Measurements from ENCODE around the gene RASGRP3. TPM values are rescaled to one million over a fixed set of nuclear protein-coding genes. Genes with fewer than 3 reads are reported as not detected.

The RASGRP3 gene
- total RNA-seq, 1 experiment from 2014 or later = 0.59 TPM

GRCh38 chr2:33500177-33500576 lies 23.7 kb downstream of the RASGRP3 start:
- H3K9me2 ChIP-seq (ENCODE audit: insufficient read depth) = no peaks in the 10 kb centered on the region
- H3K9me3 ChIP-seq (ENCODE audit: control insufficient read depth in 1 of 2, insufficient read depth in 1 of 2, low read depth in 1 of 2, low read length in 2 of 2) = no peaks in the 10 kb centered on the region
- no peak for DNase-seq (ENCODE audit: low read depth, low spot score)
- RAD21 ChIA-PET (ENCODE audit: low non-redundant PET in 1 of 2, low total read pairs in 2 of 2, uncharacterized antibody in 2 of 2, unreplicated experiment in 2 of 2) = no interaction called here
- intact Hi-C loops (cut with micrococcal nuclease) = no loop called here
- no peak for ATAC-seq
- H2AFZ ChIP-seq (ENCODE audit: low read depth, low read length, poor library complexity, severe bottlenecking) = no peak overlapping the region
- no peak overlapping the region for H3K27ac ChIP-seq (ENCODE audit: low read depth, low read length)
- POLR2A ChIA-PET = no interaction called here
- H3K4me1 ChIP-seq (ENCODE audit: control insufficient read depth in 1 of 2, insufficient read depth in 2 of 2, low read length in 2 of 2) = no peaks in the 10 kb centered on the region
- CTCF ChIA-PET = no interaction called here
- no peak overlapping the region for H3K4me2 ChIP-seq (ENCODE audit: low read length)
- no peaks in the 10 kb centered on the region for H3K27me3 ChIP-seq (ENCODE audit: insufficient read depth, low read length)
- no peaks in the 10 kb centered on the region for H4K20me1 ChIP-seq (ENCODE audit: insufficient read depth)
- BruUV-seq (replicated peaks) = no TSS peak
- TF ChIP-seq RAD21 (IDR thresholded peaks at IDR 0.05; ENCODE audit: low read depth) (no peak), POLR2AphosphoS5 (IDR thresholded peaks at IDR 0.05; ENCODE audit: low read depth, low read length) (no peak), SP1 (IDR thresholded peaks at IDR 0.05; ENCODE audit: low read depth) (no peak), EGR1 (IDR thresholded peaks at IDR 0.05; ENCODE audit: low read depth) (no peak), CTCF (IDR thresholded peaks at IDR 0.05 in 2 of 3, conservative IDR thresholded peaks at IDR 0.05 in 1 of 3; ENCODE audit: borderline replicate concordance in 1 of 3, insufficient read depth in 1 of 3, low read depth in 2 of 3, low read length in 2 of 3) (no peak), CEBPB (IDR thresholded peaks at IDR 0.05; ENCODE audit: low read depth) (no peak), TCF7L2 (IDR thresholded peaks at IDR 0.05; ENCODE audit: borderline replicate concordance, extremely low read depth, insufficient read depth, insufficient read length) (no peak), REST (IDR thresholded peaks at IDR 0.05; ENCODE audit: low read depth) (no peak), ZFX (IDR thresholded peaks at IDR 0.05) (no peak), SRF (IDR thresholded peaks at IDR 0.05; ENCODE audit: low read depth) (no peak), POLR2A (IDR thresholded peaks at IDR 0.05; ENCODE audit: borderline replicate concordance, extremely low read depth, insufficient read depth, insufficient read length) (no peak)
- no peaks in the 10 kb centered on the region for H3K79me2 ChIP-seq (ENCODE audit: insufficient read depth, low read length)
- H3K36me3 ChIP-seq (ENCODE audit: control insufficient read depth in 1 of 2, insufficient read depth in 2 of 2, low read length in 2 of 2) = no peaks in the 10 kb centered on the region
- H3K4me3 ChIP-seq (replicated peaks in 1 of 2; ENCODE audit: low read depth in 1 of 2, low read length in 2 of 2) = no peak overlapping the region
- H3K9ac ChIP-seq (ENCODE audit: low read length) = no peak overlapping the region

Measured in HCT116 (cell line).